ENCODE measurements around the gene DNAJC9.

DNA sequence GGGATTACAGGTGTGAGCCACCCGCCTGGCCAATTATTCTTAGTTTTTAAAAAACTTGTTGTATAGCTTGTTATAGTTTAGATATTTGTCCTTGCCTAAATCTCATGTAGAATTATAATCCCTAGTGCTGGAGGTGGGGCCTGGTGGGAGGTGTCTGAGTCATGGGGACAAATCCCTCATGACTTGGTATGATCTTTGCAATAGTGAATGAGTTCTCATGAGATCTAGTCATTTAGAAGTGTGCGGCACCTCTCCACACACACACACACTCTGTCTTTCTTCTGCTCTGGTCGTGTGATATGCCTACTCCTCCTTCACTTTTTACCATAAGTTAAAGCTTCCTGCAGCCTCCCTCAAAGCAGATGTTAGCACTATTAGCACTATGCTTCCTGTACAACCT lies 42.0 kb downstream of the DNAJC9 start:
- TF ChIP-seq, protein P1, sequence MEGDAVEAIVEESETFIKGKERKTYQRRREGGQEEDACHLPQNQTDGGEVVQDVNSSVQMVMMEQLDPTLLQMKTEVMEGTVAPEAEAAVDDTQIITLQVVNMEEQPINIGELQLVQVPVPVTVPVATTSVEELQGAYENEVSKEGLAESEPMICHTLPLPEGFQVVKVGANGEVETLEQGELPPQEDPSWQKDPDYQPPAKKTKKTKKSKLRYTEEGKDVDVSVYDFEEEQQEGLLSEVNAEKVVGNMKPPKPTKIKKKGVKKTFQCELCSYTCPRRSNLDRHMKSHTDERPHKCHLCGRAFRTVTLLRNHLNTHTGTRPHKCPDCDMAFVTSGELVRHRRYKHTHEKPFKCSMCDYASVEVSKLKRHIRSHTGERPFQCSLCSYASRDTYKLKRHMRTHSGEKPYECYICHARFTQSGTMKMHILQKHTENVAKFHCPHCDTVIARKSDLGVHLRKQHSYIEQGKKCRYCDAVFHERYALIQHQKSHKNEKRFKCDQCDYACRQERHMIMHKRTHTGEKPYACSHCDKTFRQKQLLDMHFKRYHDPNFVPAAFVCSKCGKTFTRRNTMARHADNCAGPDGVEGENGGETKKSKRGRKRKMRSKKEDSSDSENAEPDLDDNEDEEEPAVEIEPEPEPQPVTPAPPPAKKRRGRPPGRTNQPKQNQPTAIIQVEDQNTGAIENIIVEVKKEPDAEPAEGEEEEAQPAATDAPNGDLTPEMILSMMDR (IDR thresholded peaks at IDR 0.05; ENCODE audit: low read depth, low read length, poor library complexity, severe bottlenecking) = no peak
- TF ChIP-seq EZH2phosphoT487 (IDR thresholded peaks at IDR 0.05; ENCODE audit: borderline replicate concordance, low read length) = no peak

Measured in DOHH2 (cell line).